ENCODE measurements around the gene HEPACAM2. TPM values are rescaled to one million over a fixed set of nuclear protein-coding genes. Genes with fewer than 3 reads are reported as not detected.

Gene HEPACAM2
- total and polyA plus RNA-seq, 2 donors (not counting 3 experiments of a cell fraction or from before 2014, with no cell fraction given) = not detected

GRCh38 chr7:93147363-93147762, 78.9 kb downstream of the HEPACAM2 start:
- H3K9ac ChIP-seq (replicated peaks; ENCODE audit: extremely low read depth, insufficient read depth, low read length) = peak overlapping the region; percentile 66
- FAIRE-seq = peak; percentile 74
- CTCF ChIA-PET = interaction anchor here (1.0 to 1.1 kb wide), 2 partner anchors 30 to 82 kb away, joined by 3 read pairs; partner anchors contain the start of gene SAMD9

More at GRCh38 chr7:93147363-93147762, 78.9 kb downstream of the HEPACAM2 start:
- Histone ChIP-seq H3K9me1 (replicated peaks; ENCODE audit: control insufficient read depth, extremely low read depth, insufficient read depth, low read length) (no peaks in the 10 kb centered on the region), H3K36me3 (ENCODE audit: control insufficient read depth in 2 of 2, extremely low read depth in 1 of 2, insufficient read depth in 2 of 2, low read length in 2 of 2) (no peaks in the 10 kb centered on the region), H3K79me2 (ENCODE audit: control insufficient read depth, insufficient read depth, low read length) (no peaks in the 10 kb centered on the region), H4K20me1 (replicated peaks; ENCODE audit: control insufficient read depth, extremely low read depth, insufficient read depth, low read length) (no peaks in the 10 kb centered on the region), H3K27ac (ENCODE audit: insufficient read depth, low read depth, low read length) (peak overlapping the region; percentile 50), H3K4me2 (ENCODE audit: insufficient read depth, low read length) (peak overlapping the region; percentile 98), H3K9me3 (replicated peaks; ENCODE audit: control insufficient read depth, insufficient read depth, low read length) (no peaks in the 10 kb centered on the region), H3K4me1 (ENCODE audit: control insufficient read depth, extremely low read depth, insufficient read depth, low read length) (peaks cover 20% of the 10 kb centered on the region), H3K4me3 (replicated peaks in 1 of 3; ENCODE audit: insufficient read depth in 1 of 3, low read depth in 1 of 3, low read length in 3 of 3) (peak overlapping the region; percentile 30 to 89 (median 71)), H3K27me3 (ENCODE audit: control insufficient read depth in 2 of 2, insufficient read depth in 2 of 2, low read length in 2 of 2) (no peaks in the 10 kb centered on the region), H2AFZ (ENCODE audit: low read depth, low read length) (peak overlapping the region; percentile 96)
- BruUV-seq (replicated peaks) = no TSS peak
- POLR2A ChIA-PET = no interaction called here
- intact Hi-C loops (cut with micrococcal nuclease) (loop anchor here (5.0 to 10.0 kb wide), 2 partner anchors 135 to 513 kb away; no protein-coding TSS in a partner anchor), dilution Hi-C loops (cut with MboI; ENCODE audit: extremely low pct_ligation_motif_present, low sequenced_read_pairs) (no loop called here)
- TF ChIP-seq FOS (IDR thresholded peaks at IDR 0.05; ENCODE audit: borderline replicate concordance, insufficient read depth, low read length) (no peak), JUN (IDR thresholded peaks at IDR 0.05; ENCODE audit: borderline replicate concordance, insufficient read depth, insufficient read length, low read depth) (no peak), GATA2 (IDR thresholded peaks at IDR 0.05; ENCODE audit: insufficient read depth, insufficient read length, low read depth, low read length) (no peak), CTCF (IDR thresholded peaks at IDR 0.05; ENCODE audit: extremely low read depth in 1 of 2, insufficient read depth in 1 of 2, low read depth in 1 of 2, low read length in 2 of 2) (no peak), EZH2 (IDR thresholded peaks at IDR 0.05; ENCODE audit: borderline replicate concordance, low read depth, low read length, severe bottlenecking) (no peak), POLR2AphosphoS5 (IDR thresholded peaks at IDR 0.05; ENCODE audit: insufficient read depth, low read depth, low read length) (no peak), POLR2A (IDR thresholded peaks at IDR 0.05; ENCODE audit: low read depth, low read length) (no peak), MYC (IDR thresholded peaks at IDR 0.05; ENCODE audit: low read depth, low read length) (no peak)
- TF ChIP-seq, protein P1, sequence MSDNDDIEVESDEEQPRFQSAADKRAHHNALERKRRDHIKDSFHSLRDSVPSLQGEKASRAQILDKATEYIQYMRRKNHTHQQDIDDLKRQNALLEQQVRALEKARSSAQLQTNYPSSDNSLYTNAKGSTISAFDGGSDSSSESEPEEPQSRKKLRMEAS (IDR thresholded peaks at IDR 0.05; ENCODE audit: insufficient read depth, insufficient read length) = no peak
- DNase-seq (ENCODE audit: low read depth, low spot score) = peak; percentile 76

All from endothelial cell of umbilical vein (primary cell).